Trophoblast cell (in vitro differentiated cells and primary cell): ENCODE data around the gene MAP4K4.
A peak's percentile ranks its signal among the peaks of the same experiment; 100 is the strongest.

Experiments used
- DNase-seq, 2 donors: peaks; one replicate each; pipeline ENCODE4 v3.0.0-alpha.2; 2016
- H2AFZ ChIP-seq: 2 replicates; pipeline ENCODE4 v1.6.1; 2013; ENCODE audit warnings: low read length, moderate library complexity, mild to moderate bottlenecking; ENCODE audit not compliant: insufficient read depth, poor library complexity
- H2AK5ac ChIP-seq: 2 replicates; pipeline ENCODE4 v1.6.1; 2013; ENCODE audit warnings: mild to moderate bottlenecking, low read length
- H2BK120ac ChIP-seq: 2 replicates; pipeline ENCODE4 v1.6.1; 2013; ENCODE audit warnings: low read length, mild to moderate bottlenecking, moderate library complexity; ENCODE audit not compliant: insufficient read depth, poor library complexity
- H2BK12ac ChIP-seq: 2 replicates; pipeline ENCODE4 v1.6.1; 2013; ENCODE audit warnings: mild to moderate bottlenecking, low read length, moderate library complexity
- H2BK5ac ChIP-seq: 2 replicates; pipeline ENCODE4 v1.6.1; 2013; ENCODE audit warnings: low read length, low read depth, moderate library complexity, mild to moderate bottlenecking; ENCODE audit not compliant: poor library complexity
- H3K14ac ChIP-seq: 2 replicates; pipeline ENCODE4 v1.6.1; 2013; ENCODE audit warnings: mild to moderate bottlenecking, low read length
- H3K18ac ChIP-seq: 2 replicates; pipeline ENCODE4 v1.6.1; 2013; ENCODE audit warnings: mild to moderate bottlenecking, low read length
- H3K23ac ChIP-seq: 2 replicates; pipeline ENCODE4 v1.6.1; 2013; ENCODE audit warnings: low read length
- H3K27ac ChIP-seq: 2 replicates; pipeline ENCODE4 v1.5.1; 2013; ENCODE audit warnings: low read depth, mild to moderate bottlenecking, inconsistent platforms, low read length, moderate library complexity
- H3K27me3 ChIP-seq: 2 replicates; pipeline ENCODE4 v1.6.1; 2013; ENCODE audit warnings: inconsistent platforms, mild to moderate bottlenecking, low read length, moderate library complexity; ENCODE audit not compliant: insufficient read depth
- H3K36me3 ChIP-seq, 2 experiments: 1 replicate in 1 of 2; 2 replicates in 1 of 2; pipeline ENCODE4 v1.6.1; 2013; ENCODE audit warnings: low read length in 2 of 2, mild to moderate bottlenecking in 2 of 2, moderate library complexity in 1 of 2; ENCODE audit not compliant: insufficient read depth in 2 of 2, control insufficient read depth in 1 of 2
- H3K4ac ChIP-seq: 2 replicates; pipeline ENCODE4 v1.6.1; 2013; ENCODE audit warnings: low read depth, mild to moderate bottlenecking, low read length, moderate library complexity
- H3K4me1 ChIP-seq, 2 experiments: 1 replicate in 1 of 2; 2 replicates in 1 of 2; pipeline ENCODE4 v1.6.1; 2013; ENCODE audit warnings: low read length in 2 of 2, mild to moderate bottlenecking in 2 of 2, moderate library complexity in 1 of 2; ENCODE audit not compliant: insufficient read depth in 2 of 2, control insufficient read depth in 1 of 2
- H3K4me2 ChIP-seq: 2 replicates; pipeline ENCODE4 v1.6.1; 2013; ENCODE audit warnings: inconsistent platforms, mild to moderate bottlenecking, low read length, moderate library complexity
- H3K4me3 ChIP-seq: 2 replicates; pipeline ENCODE4 v1.5.1; 2013; ENCODE audit warnings: mild to moderate bottlenecking, low read depth, low read length, inconsistent platforms
- H3K79me1 ChIP-seq: one replicate; pipeline ENCODE4 v1.6.1; 2013; ENCODE audit warnings: low read length
- H3K79me2 ChIP-seq: 2 replicates; pipeline ENCODE4 v1.6.1; 2013; ENCODE audit warnings: low read length, mild to moderate bottlenecking; ENCODE audit not compliant: control insufficient read depth, insufficient read depth, poor library complexity
- H3K9ac ChIP-seq: 2 replicates; pipeline ENCODE4 v1.6.1; 2013; ENCODE audit warnings: mild to moderate bottlenecking, low read length
- H3K9me3 ChIP-seq: 2 replicates; pipeline ENCODE4 v1.6.1; 2013; ENCODE audit warnings: low read depth, mild to moderate bottlenecking, control low read depth, inconsistent platforms, low read length; ENCODE audit not compliant: insufficient read depth
- H4K12ac ChIP-seq: 2 replicates; pipeline ENCODE4 v1.6.1; 2013; ENCODE audit warnings: low read depth, mild to moderate bottlenecking, low read length, moderate library complexity
- H4K8ac ChIP-seq: 2 replicates; pipeline ENCODE4 v1.6.1; 2013; ENCODE audit warnings: low read depth, mild to moderate bottlenecking, low read length, moderate library complexity
- H4K91ac ChIP-seq: one replicate; pipeline ENCODE4 v1.6.1; 2013; ENCODE audit warnings: low read depth, mild to moderate bottlenecking, low read length, moderate library complexity
- WGBS: extraction: QIAGEN DNeasy Blood & Tissue Kit; methylation state at CpG from one replicate; pipeline ENCODE4 v1.1.7; 2013; ENCODE audit warnings: missing lambda C conversion rate; ENCODE audit not compliant: insufficient read length, insufficient coverage; ENCODE audit errors: extremely low coverage; 5-methylcytosine and 5-hydroxymethylcytosine counted together

Gene MAP4K4

DNA sequence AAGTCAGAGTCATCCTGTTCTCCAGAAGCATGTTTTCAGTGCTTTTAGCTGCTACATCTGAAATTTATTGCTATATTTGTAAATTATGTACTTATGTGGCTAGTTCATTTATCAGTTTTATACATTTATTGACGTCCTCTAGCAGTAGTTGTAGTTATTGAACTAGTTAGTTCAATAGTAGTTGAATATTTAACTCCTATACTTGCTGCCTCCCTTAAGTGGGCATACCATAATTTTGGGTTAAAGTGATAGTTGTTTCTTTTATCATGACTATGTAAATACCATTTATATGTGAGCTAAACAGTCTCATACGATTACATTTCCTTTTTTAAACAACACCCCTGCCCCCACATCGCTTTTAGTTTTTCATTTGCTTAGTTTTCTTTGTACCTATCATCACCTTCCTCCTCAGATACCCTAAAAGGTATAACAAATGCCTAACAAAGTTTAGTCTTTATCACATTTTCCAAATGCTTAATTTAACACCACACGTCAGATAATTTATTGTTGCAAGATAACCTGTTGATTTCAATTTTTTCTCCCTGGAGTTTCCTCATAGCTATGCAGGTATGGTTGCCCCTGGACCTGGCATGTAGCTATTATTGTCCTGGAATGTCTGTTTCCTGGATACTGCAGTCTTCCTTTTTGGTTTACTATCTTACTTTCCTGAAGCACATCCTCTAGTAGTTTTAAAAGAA is 8.8 kb downstream of the MAP4K4 start:
- peak in 1 of 2 donors; percentile 64 for DNase-seq
- H2BK120ac ChIP-seq: no peak overlapping the region

DNA sequence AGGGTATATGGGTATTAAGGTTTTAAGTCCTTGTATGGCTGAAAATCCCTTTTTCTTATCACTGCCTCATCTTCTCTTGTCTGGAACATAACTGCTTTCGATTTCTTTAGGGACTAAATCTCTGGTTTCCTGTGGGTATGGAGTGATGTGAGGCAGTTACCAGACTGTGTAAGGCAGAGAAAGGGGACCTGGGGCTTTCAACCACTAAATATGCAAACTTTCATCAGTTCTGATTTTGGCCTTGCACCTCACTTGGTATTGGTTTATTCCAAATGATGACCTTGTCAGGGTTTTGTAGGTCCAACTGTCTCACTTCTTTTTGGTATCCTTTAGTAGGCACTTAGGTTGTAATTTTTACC is 9.3 kb downstream of the MAP4K4 start:
- no CpG with 5 or more reads among the region's 1 CpG for WGBS
- no peaks in the 10 kb centered on the region for H3K9me3 ChIP-seq
- no peak overlapping the region for H3K4me3 ChIP-seq
- H4K91ac ChIP-seq: no peak overlapping the region
- H3K18ac ChIP-seq: no peak overlapping the region
- peaks cover 4% of the 10 kb centered on the region in 2 experiments for H3K4me1 ChIP-seq
- H3K14ac ChIP-seq: no peak overlapping the region
- no peak overlapping the region for H3K27ac ChIP-seq
- H3K79me2 ChIP-seq: peaks cover 31% of the 10 kb centered on the region
- DNase-seq: no peak
- H3K79me1 ChIP-seq: peaks cover 7% of the 10 kb centered on the region
- no peak overlapping the region for H4K12ac ChIP-seq
- H3K23ac ChIP-seq: no peak overlapping the region
- no peak overlapping the region for H2BK120ac ChIP-seq
- no peak overlapping the region for H3K9ac ChIP-seq
- no peak overlapping the region for H4K8ac ChIP-seq
- H3K27me3 ChIP-seq: no peaks in the 10 kb centered on the region
- no peak overlapping the region for H2AK5ac ChIP-seq
- peaks cover 10% of the 10 kb centered on the region in 2 experiments for H3K36me3 ChIP-seq
- H2AFZ ChIP-seq: no peak overlapping the region
- H2BK12ac ChIP-seq: no peak overlapping the region
- H3K4ac ChIP-seq: peak overlapping the region; percentile 29
- no peak overlapping the region for H2BK5ac ChIP-seq
- no peak overlapping the region for H3K4me2 ChIP-seq

More for the DNA sequence above, 8.8 kb downstream of the MAP4K4 start:
- Histone ChIP-seq H3K4ac (no peak overlapping the region), H3K79me2 (peaks cover 31% of the 10 kb centered on the region), H3K9ac (no peak overlapping the region), H4K91ac (no peak overlapping the region), H3K9me3 (no peaks in the 10 kb centered on the region), H4K12ac (no peak overlapping the region), H3K36me3 (peaks cover 10% of the 10 kb centered on the region in 2 experiments), H3K14ac (no peak overlapping the region), H2AK5ac (no peak overlapping the region), H3K4me2 (no peak overlapping the region), H3K4me1 (peaks cover 4% of the 10 kb centered on the region in 2 experiments), H4K8ac (no peak overlapping the region), H2AFZ (no peak overlapping the region), H2BK12ac (no peak overlapping the region), H3K79me1 (peaks cover 7% of the 10 kb centered on the region), H3K18ac (no peak overlapping the region), H2BK5ac (no peak overlapping the region), H3K27me3 (no peaks in the 10 kb centered on the region), H3K4me3 (no peak overlapping the region), H3K23ac (no peak overlapping the region), H3K27ac (no peak overlapping the region)
- no CpG with 5 or more reads among the region's 4 CpGs for WGBS

DNA sequence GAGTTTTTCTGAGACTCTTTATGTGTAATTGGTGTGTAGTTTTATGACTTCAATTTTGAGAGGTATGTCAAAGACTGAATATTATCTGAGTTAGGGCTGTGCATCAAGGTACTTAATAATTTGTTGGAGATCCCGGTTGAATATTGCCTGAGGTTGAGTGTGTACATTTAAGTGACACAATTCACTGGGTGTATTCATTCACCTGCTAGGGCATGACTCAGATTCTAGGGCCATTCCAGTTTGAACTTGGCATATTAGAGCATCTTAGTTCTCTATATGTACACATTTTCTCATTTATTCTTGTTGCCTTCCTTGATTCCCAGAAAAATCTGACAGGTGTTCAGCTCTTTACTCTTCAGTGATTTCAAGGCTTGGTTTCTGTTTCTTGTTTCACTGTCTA is 12.5 kb downstream of the MAP4K4 start:
- Histone ChIP-seq H2BK5ac (no peak overlapping the region), H4K12ac (no peak overlapping the region), H3K79me2 (peaks cover 30% of the 10 kb centered on the region), H3K23ac (no peak overlapping the region), H3K4me2 (no peak overlapping the region), H3K9ac (no peak overlapping the region), H3K4me3 (no peak overlapping the region), H3K27me3 (no peaks in the 10 kb centered on the region), H3K27ac (no peak overlapping the region), H3K79me1 (peaks cover 2% of the 10 kb centered on the region), H3K4me1 (peaks cover 0 to 4% of the 10 kb centered on the region in 2 experiments), H4K8ac (no peak overlapping the region), H3K9me3 (no peaks in the 10 kb centered on the region), H3K14ac (no peak overlapping the region), H2AK5ac (no peak overlapping the region), H3K4ac (peak overlapping the region; percentile 87), H4K91ac (no peak overlapping the region), H2AFZ (no peak overlapping the region), H2BK120ac (no peak overlapping the region), H3K18ac (no peak overlapping the region), H3K36me3 (peaks cover 3 to 7% of the 10 kb centered on the region in 2 experiments), H2BK12ac (no peak overlapping the region)
- WGBS: no CpG with 5 or more reads among the region's 1 CpG
- no peak for DNase-seq

DNA sequence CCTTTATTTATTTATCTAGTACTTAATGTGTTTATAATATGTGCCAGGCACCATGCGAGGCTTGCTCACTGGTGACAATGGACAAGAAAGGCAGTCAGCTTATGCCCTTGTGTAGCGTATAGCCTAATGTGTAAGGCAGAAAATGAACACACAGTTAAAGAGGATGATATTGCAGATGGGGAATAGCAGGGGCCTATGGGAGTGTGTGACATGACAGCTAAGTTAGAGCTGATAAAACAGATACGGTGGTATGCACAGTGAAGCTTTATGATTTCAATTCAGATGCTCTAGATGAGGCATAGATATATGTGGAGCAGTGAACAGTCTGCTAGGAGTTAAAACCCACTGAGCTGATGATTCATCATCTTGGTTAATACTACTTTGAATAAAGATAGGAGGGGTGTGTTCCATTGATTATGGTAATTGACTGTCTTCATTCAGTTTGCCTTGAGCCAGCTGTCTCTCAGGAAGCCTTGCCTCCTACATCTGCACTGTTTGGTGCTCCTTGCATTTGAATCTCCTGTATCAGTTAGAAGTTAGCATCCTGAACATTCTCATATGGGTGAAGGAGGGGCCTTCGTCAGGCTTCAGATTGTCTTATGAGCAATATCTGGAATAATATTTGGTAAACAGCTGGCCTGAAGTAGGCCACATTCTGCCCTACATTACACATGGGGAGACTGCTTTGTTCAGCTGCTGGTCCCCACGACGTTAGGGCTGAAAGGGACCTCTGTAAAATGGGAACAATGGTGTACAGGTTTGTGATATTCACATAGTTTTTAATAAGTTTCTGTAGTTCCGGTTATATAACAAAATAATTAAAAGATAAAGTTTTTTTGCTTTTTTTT is 13.2 kb downstream of the MAP4K4 start:
- Histone ChIP-seq H2BK5ac (no peak overlapping the region), H4K12ac (no peak overlapping the region), H3K4ac (peak overlapping the region; percentile 87), H3K4me3 (no peak overlapping the region), H3K27ac (no peak overlapping the region), H3K79me1 (peaks cover 2% of the 10 kb centered on the region), H3K9me3 (no peaks in the 10 kb centered on the region), H2AFZ (no peak overlapping the region), H3K4me2 (no peak overlapping the region), H4K91ac (no peak overlapping the region), H4K8ac (no peak overlapping the region), H3K18ac (no peak overlapping the region), H3K27me3 (no peaks in the 10 kb centered on the region), H3K14ac (no peak overlapping the region), H3K4me1 (peaks cover 0 to 4% of the 10 kb centered on the region in 2 experiments), H3K36me3 (peaks cover 0 to 7% of the 10 kb centered on the region in 2 experiments), H2AK5ac (no peak overlapping the region), H2BK12ac (no peak overlapping the region), H3K79me2 (peaks cover 26% of the 10 kb centered on the region), H3K9ac (no peak overlapping the region), H2BK120ac (no peak overlapping the region), H3K23ac (no peak overlapping the region)
- no peak for DNase-seq
- WGBS: no CpG with 5 or more reads among the region's 7 CpGs
